Liver (tissue), 3 donors: ENCODE measurements around the gene NXPH4.

Experiments used
- CTCF ChIP-seq: fragments of 150-350 bp; IDR thresholded peaks from 2 replicates; pipeline ENCODE4 v1.5.1; 2017; ENCODE audit warnings: improper control_type of control experiment, low read depth, low read length; ENCODE audit not compliant: missing input control
- EGR1 ChIP-seq, 2 donors: IDR thresholded peaks; 2 replicates each; pipeline ENCODE4 v1.6.1; 2016 to 2018; ENCODE audit warnings: antibody characterized with exemption in 2 of 2, low read depth in 2 of 2
- FOXA1 ChIP-seq: IDR thresholded peaks from 2 replicates; pipeline ENCODE4 v1.6.1; 2016; ENCODE audit warnings: antibody characterized with exemption
- GABPA ChIP-seq, 2 donors: IDR thresholded peaks in 1 of 2; conservative IDR thresholded peaks in 1 of 2; 2 replicates each; pipeline ENCODE4 v1.6.1; 2016; ENCODE audit warnings: antibody characterized with exemption in 2 of 2, mild to moderate bottlenecking in 1 of 2, moderate library complexity in 1 of 2
- HNF4A ChIP-seq, 2 donors: conservative IDR thresholded peaks; 2 replicates each; pipeline ENCODE4 v1.6.1; 2016; ENCODE audit warnings: antibody characterized with exemption in 2 of 2, mild to moderate bottlenecking in 2 of 2
- JUND ChIP-seq, 2 donors: IDR thresholded peaks; 2 replicates each; pipeline ENCODE4 v1.6.1; 2016; ENCODE audit warnings: antibody characterized with exemption in 2 of 2
- MAX ChIP-seq: IDR thresholded peaks from 2 replicates; pipeline ENCODE4 v1.6.1; 2016; ENCODE audit warnings: antibody characterized with exemption
- RAD21 ChIP-seq, 2 donors: IDR thresholded peaks; 2 replicates each; pipeline ENCODE4 v1.6.1; 2016; ENCODE audit warnings: antibody characterized with exemption in 2 of 2, mild to moderate bottlenecking in 2 of 2
- REST ChIP-seq: IDR thresholded peaks from 2 replicates; pipeline ENCODE4 v1.6.1; 2016; ENCODE audit warnings: antibody characterized with exemption, mild to moderate bottlenecking
- SP1 ChIP-seq: IDR thresholded peaks from 2 replicates; pipeline ENCODE4 v1.6.1; 2018; ENCODE audit warnings: antibody characterized with exemption, mild to moderate bottlenecking
- TAF1 ChIP-seq: conservative IDR thresholded peaks from 2 replicates; pipeline ENCODE4 v1.6.1; 2016; ENCODE audit warnings: antibody characterized with exemption, mild to moderate bottlenecking
- ZBTB33 ChIP-seq: IDR thresholded peaks from 2 replicates; pipeline ENCODE4 v1.6.1; 2016; ENCODE audit warnings: antibody characterized with exemption
- donor health status: healthy.
- donor health status: healthy.

- TF ChIP-seq CTCF, result no peak
- TF ChIP-seq RAD21 (IDR thresholded peaks at IDR 0.05), result no peak
- no peak for TF ChIP-seq ZBTB33
- no peak for TF ChIP-seq MAX
- TF ChIP-seq HNF4A (conservative IDR thresholded peaks at IDR 0.05), result no peak
- TF ChIP-seq EGR1 (IDR thresholded peaks at IDR 0.05; ENCODE audit: low read depth in 2 of 2), result no peak
- no peak for TF ChIP-seq TAF1
- TF ChIP-seq FOXA1, result no peak
- TF ChIP-seq SP1, result no peak
- TF ChIP-seq GABPA (IDR thresholded peaks at IDR 0.05 in 1 of 2, conservative IDR thresholded peaks at IDR 0.05 in 1 of 2), result no peak
- no peak for TF ChIP-seq REST
- no peak for TF ChIP-seq JUND (IDR thresholded peaks at IDR 0.05)
These were observed 36.1 kb upstream of the NXPH4 start for GRCh38 chr12:57180321-57180989.
